Osteocyte (in vitro differentiated cells): Measurements from ENCODE around the gene NAPA. TPM values are rescaled to one million over a fixed set of nuclear protein-coding genes. Genes with fewer than 3 reads are reported as not detected.

Source experiments
- DNase-seq: peaks from one replicate; pipeline ENCODE4 v3.0.0; 2021; ENCODE audit warnings: mixed read lengths; ENCODE audit not compliant: unreplicated experiment; ENCODE audit errors: extremely low spot score
- H3K27ac Mint-ChIP-seq: one replicate; pipeline ENCODE4 v1.8.0; 2021; ENCODE audit warnings: mild to moderate bottlenecking, mixed read lengths; ENCODE audit not compliant: unreplicated experiment
- H3K27me3 Mint-ChIP-seq: one replicate; pipeline ENCODE4 v1.8.0; 2021; ENCODE audit warnings: mixed read lengths; ENCODE audit not compliant: unreplicated experiment
- H3K36me3 Mint-ChIP-seq: one replicate; pipeline ENCODE4 v1.8.0; 2021; ENCODE audit warnings: mixed read lengths; ENCODE audit not compliant: unreplicated experiment
- H3K4me1 Mint-ChIP-seq: one replicate; pipeline ENCODE4 v1.8.0; 2021; ENCODE audit warnings: mixed read lengths; ENCODE audit not compliant: unreplicated experiment
- H3K4me3 Mint-ChIP-seq: one replicate; pipeline ENCODE4 v1.8.0; 2021; ENCODE audit warnings: mild to moderate bottlenecking, moderate library complexity, mixed read lengths; ENCODE audit not compliant: unreplicated experiment
- H3K9me3 Mint-ChIP-seq: one replicate; pipeline ENCODE4 v1.8.0; 2021; ENCODE audit warnings: mixed read lengths; ENCODE audit not compliant: unreplicated experiment
- total RNA-seq: library from RNA; stranded (reverse); gene quantifications from 2 replicates; pipeline ENCODE4 v1.2.1, GENCODE V29; 2021
- TF ChIP-seq, protein P1 (sequence below): fragments of 200-600 bp; sonication (generic); IDR thresholded peaks from 2 replicates; pipeline ENCODE4 v1.5.0; 2021; ENCODE audit warnings: antibody characterized with exemption, mild to moderate bottlenecking, moderate library complexity

Gene NAPA
- total RNA-seq, 1 donor from 2014 or later = 104 TPM

GRCh38 chr19:47497821-47498520, 16.9 kb downstream of the NAPA start:
- TF ChIP-seq, protein P1, sequence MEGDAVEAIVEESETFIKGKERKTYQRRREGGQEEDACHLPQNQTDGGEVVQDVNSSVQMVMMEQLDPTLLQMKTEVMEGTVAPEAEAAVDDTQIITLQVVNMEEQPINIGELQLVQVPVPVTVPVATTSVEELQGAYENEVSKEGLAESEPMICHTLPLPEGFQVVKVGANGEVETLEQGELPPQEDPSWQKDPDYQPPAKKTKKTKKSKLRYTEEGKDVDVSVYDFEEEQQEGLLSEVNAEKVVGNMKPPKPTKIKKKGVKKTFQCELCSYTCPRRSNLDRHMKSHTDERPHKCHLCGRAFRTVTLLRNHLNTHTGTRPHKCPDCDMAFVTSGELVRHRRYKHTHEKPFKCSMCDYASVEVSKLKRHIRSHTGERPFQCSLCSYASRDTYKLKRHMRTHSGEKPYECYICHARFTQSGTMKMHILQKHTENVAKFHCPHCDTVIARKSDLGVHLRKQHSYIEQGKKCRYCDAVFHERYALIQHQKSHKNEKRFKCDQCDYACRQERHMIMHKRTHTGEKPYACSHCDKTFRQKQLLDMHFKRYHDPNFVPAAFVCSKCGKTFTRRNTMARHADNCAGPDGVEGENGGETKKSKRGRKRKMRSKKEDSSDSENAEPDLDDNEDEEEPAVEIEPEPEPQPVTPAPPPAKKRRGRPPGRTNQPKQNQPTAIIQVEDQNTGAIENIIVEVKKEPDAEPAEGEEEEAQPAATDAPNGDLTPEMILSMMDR = no peak
- peaks cover 2% of the 10 kb centered on the region for H3K4me1 Mint-ChIP-seq
- H3K9me3 Mint-ChIP-seq = no peaks in the 10 kb centered on the region
- no peak overlapping the region for H3K4me3 Mint-ChIP-seq
- no peak overlapping the region for H3K27ac Mint-ChIP-seq
- H3K27me3 Mint-ChIP-seq = no peaks in the 10 kb centered on the region
- peaks cover 18% of the 10 kb centered on the region for H3K36me3 Mint-ChIP-seq
- no peak for DNase-seq

- Mint-ChIP-seq H3K4me3 (no peak overlapping the region), H3K9me3 (no peaks in the 10 kb centered on the region), H3K27ac (no peak overlapping the region), H3K4me1 (peaks cover 2% of the 10 kb centered on the region), H3K36me3 (peaks cover 13% of the 10 kb centered on the region), H3K27me3 (no peaks in the 10 kb centered on the region)
- no peak for DNase-seq
- TF ChIP-seq, protein P1 = no peak
Observed at GRCh38 chr19:47497050-47497766, 17.7 kb downstream of the NAPA start.

GRCh38 chr19:47495478-47496372, 19.1 kb downstream of the NAPA start:
- Mint-ChIP-seq H3K4me1 (peaks cover 2% of the 10 kb centered on the region), H3K27ac (no peak overlapping the region), H3K27me3 (no peaks in the 10 kb centered on the region), H3K9me3 (no peaks in the 10 kb centered on the region), H3K4me3 (no peak overlapping the region), H3K36me3 (peaks cover 10% of the 10 kb centered on the region)
- DNase-seq = no peak
- TF ChIP-seq, protein P1 = no peak

DNA sequence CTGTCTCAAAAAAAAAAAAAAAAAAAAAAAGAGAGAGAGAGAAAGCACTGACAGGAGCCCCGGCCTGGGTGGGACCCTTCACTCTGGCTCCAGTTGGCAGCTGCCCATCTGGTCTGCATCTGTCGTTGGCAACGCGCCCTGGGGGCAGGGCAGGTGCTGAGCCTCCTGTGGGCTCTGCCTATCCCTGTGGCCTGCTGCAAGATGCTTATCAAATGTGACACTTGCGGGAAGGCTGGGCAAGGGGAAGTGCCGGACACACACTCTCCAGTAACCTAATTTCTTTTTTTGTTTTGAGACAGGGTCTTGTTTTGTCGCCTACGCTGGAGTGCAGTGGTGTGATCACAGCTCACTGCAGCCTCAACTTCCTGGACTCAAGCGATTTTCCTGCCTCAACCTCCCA, 20.1 kb downstream of the NAPA start:
- Mint-ChIP-seq H3K9me3 (no peaks in the 10 kb centered on the region), H3K4me1 (peaks cover 2% of the 10 kb centered on the region), H3K27me3 (no peaks in the 10 kb centered on the region), H3K4me3 (no peak overlapping the region), H3K36me3 (peaks cover 9% of the 10 kb centered on the region), H3K27ac (no peak overlapping the region)
- TF ChIP-seq, protein P1 = no peak
- no peak for DNase-seq

- peaks cover 10% of the 10 kb centered on the region for H3K36me3 Mint-ChIP-seq
- no peak overlapping the region for H3K4me3 Mint-ChIP-seq
- peaks cover 2% of the 10 kb centered on the region for H3K4me1 Mint-ChIP-seq
- TF ChIP-seq, protein P1 = no peak
- no peak overlapping the region for H3K27ac Mint-ChIP-seq
- H3K9me3 Mint-ChIP-seq = no peaks in the 10 kb centered on the region
- no peak for DNase-seq
- no peaks in the 10 kb centered on the region for H3K27me3 Mint-ChIP-seq
Observed at GRCh38 chr19:47494211-47494547, 20.7 kb downstream of the NAPA start.
